Activated CD8-positive, alpha-beta memory T cell treated with anti-CD3 and anti-CD28 coated beads, Interleukin-2, amount 50 U/mL, for 48 hours (primary cell): ENCODE measurements around the gene TRIM39.

ENCODE experiments used
- DNase-seq: peaks from one replicate; pipeline ENCODE4 v3.0.0-alpha.2; 2020

The TRIM39 gene

GRCh38 chr6:30328397-30328796, 1.7 kb downstream of the TRIM39 start:
- DNase-seq, result no peak

GRCh38 chr6:30329331-30329730, 2.6 kb downstream of the TRIM39 start:
- no peak for DNase-seq

- DNase-seq, result no peak
Observed at GRCh38 chr6:30331981-30332380, 5.3 kb downstream of the TRIM39 start.

- no peak for DNase-seq
Observed at GRCh38 chr6:30334075-30334783, 7.5 kb downstream of the TRIM39 start.

- DNase-seq, result no peak
Observed at GRCh38 chr6:30340589-30341054, 13.9 kb downstream of the TRIM39 start.

GRCh38 chr6:30341218-30341617, 14.5 kb downstream of the TRIM39 start:
- DNase-seq, result no peak

- DNase-seq, result no peak
Observed at GRCh38 chr6:30341728-30342127, 15.0 kb downstream of the TRIM39 start.

- no peak for DNase-seq
Observed at GRCh38 chr6:30344191-30344867, 17.6 kb downstream of the TRIM39 start.

GRCh38 chr6:30344868-30345671, 18.3 kb downstream of the TRIM39 start, which contains the start of gene RPP21:
Gene RPP21 (plus strand): TSS chr6:30345156. CDS start chr6:30345172, 16 bp downstream.
- peak; percentile 92 for DNase-seq

- no peak for DNase-seq
Observed at GRCh38 chr6:30345852-30346251, 19.1 kb downstream of the TRIM39 start.

- DNase-seq, result no peak
Observed at GRCh38 chr6:30348957-30349356, 22.2 kb downstream of the TRIM39 start.

GRCh38 chr6:30349421-30350177, 22.9 kb downstream of the TRIM39 start:
- DNase-seq, result no peak

- DNase-seq, result no peak
Observed at GRCh38 chr6:30350524-30350923, 23.8 kb downstream of the TRIM39 start.

- no peak for DNase-seq
Observed at GRCh38 chr6:30352550-30352949, 25.8 kb downstream of the TRIM39 start.

- no peak for DNase-seq
Observed at GRCh38 chr6:30355281-30355680, 28.6 kb downstream of the TRIM39 start.

GRCh38 chr6:30356536-30356935, 29.8 kb downstream of the TRIM39 start:
- no peak for DNase-seq

GRCh38 chr6:30357678-30358540, 31.2 kb downstream of the TRIM39 start:
- DNase-seq, result peak; percentile 65

GRCh38 chr6:30359276-30359675, 32.5 kb downstream of the TRIM39 start:
- no peak for DNase-seq

- no peak for DNase-seq
Observed at GRCh38 chr6:30360139-30360538, 33.4 kb downstream of the TRIM39 start.

- no peak for DNase-seq
Observed at GRCh38 chr6:30361661-30362060, 34.9 kb downstream of the TRIM39 start.

- no peak for DNase-seq
Observed at GRCh38 chr6:30363459-30363858, 36.7 kb downstream of the TRIM39 start.

GRCh38 chr6:30364591-30364990, 37.9 kb downstream of the TRIM39 start:
- no peak for DNase-seq
